ENCODE data around the gene PWWP3B. TPM values are rescaled to one million over a fixed set of nuclear protein-coding genes. Genes with fewer than 3 reads are reported as not detected.
"Not testable (repeated sequence)": the region's sequence is repeated elsewhere in the genome, so short reads cannot be mapped to it uniquely, and the experiment has no call there.

Gene PWWP3B
- total RNA-seq, 1 donor = not detected

DNA sequence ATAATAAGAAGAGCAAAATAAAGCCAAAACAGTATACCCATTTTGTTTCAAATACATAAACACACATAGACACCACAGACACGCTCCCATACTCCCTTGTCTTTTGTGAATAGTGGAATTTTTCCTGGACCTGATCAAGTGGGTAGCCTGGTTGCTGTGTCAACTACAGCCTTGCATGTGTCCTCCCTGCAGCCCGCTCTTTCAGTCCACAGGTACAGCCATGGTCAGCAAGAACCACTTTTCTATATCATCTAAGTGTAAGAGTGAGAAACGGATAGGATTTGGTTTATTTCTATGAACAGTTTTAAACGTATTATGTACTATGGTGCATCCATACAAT is 9.8 kb downstream of the PWWP3B start:
- DNase-seq (ENCODE audit: insufficient read length, low spot score, missing footprints) = no peak
- H3K4me3 ChIP-seq (ENCODE audit: insufficient read depth, low read length) = no peak overlapping the region
- TF ChIP-seq, protein P1, sequence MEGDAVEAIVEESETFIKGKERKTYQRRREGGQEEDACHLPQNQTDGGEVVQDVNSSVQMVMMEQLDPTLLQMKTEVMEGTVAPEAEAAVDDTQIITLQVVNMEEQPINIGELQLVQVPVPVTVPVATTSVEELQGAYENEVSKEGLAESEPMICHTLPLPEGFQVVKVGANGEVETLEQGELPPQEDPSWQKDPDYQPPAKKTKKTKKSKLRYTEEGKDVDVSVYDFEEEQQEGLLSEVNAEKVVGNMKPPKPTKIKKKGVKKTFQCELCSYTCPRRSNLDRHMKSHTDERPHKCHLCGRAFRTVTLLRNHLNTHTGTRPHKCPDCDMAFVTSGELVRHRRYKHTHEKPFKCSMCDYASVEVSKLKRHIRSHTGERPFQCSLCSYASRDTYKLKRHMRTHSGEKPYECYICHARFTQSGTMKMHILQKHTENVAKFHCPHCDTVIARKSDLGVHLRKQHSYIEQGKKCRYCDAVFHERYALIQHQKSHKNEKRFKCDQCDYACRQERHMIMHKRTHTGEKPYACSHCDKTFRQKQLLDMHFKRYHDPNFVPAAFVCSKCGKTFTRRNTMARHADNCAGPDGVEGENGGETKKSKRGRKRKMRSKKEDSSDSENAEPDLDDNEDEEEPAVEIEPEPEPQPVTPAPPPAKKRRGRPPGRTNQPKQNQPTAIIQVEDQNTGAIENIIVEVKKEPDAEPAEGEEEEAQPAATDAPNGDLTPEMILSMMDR (IDR thresholded peaks at IDR 0.05; ENCODE audit: extremely low read depth, low read depth, low read length) = no peak
- H4K20me1 ChIP-seq (ENCODE audit: insufficient read depth, low read length) = no peaks in the 10 kb centered on the region
- peaks cover 2% of the 10 kb centered on the region for H3K27me3 ChIP-seq (ENCODE audit: insufficient read depth, low read length)
- no peak overlapping the region for H3K27ac ChIP-seq (ENCODE audit: low read depth, low read length)
- no peaks in the 10 kb centered on the region for H3K79me2 ChIP-seq (ENCODE audit: insufficient read depth, low read length)
- H3K36me3 ChIP-seq (ENCODE audit: insufficient read depth, low read length) = no peaks in the 10 kb centered on the region
- no peak overlapping the region for H3K4me2 ChIP-seq (ENCODE audit: insufficient read depth, low read length)
- H3K9me3 ChIP-seq (ENCODE audit: low read depth, low read length) = no peaks in the 10 kb centered on the region
- H2AFZ ChIP-seq (ENCODE audit: low read length) = no peak overlapping the region
- no peaks in the 10 kb centered on the region for H3K4me1 ChIP-seq (ENCODE audit: insufficient read depth, low read length)

- H3K79me2 ChIP-seq (ENCODE audit: insufficient read depth, low read length) = no peaks in the 10 kb centered on the region
- no peak overlapping the region for H3K4me3 ChIP-seq (ENCODE audit: insufficient read depth, low read length)
- DNase-seq (ENCODE audit: insufficient read length, low spot score, missing footprints) = no peak
- H3K4me2 ChIP-seq (ENCODE audit: insufficient read depth, low read length) = no peak overlapping the region
- no peaks in the 10 kb centered on the region for H4K20me1 ChIP-seq (ENCODE audit: insufficient read depth, low read length)
- TF ChIP-seq, protein P1 (IDR thresholded peaks at IDR 0.05; ENCODE audit: extremely low read depth, low read depth, low read length) = no peak
- H3K9me3 ChIP-seq (ENCODE audit: low read depth, low read length) = no peaks in the 10 kb centered on the region
- H3K4me1 ChIP-seq (ENCODE audit: insufficient read depth, low read length) = no peaks in the 10 kb centered on the region
- peaks cover 2% of the 10 kb centered on the region for H3K27me3 ChIP-seq (ENCODE audit: insufficient read depth, low read length)
- no peaks in the 10 kb centered on the region for H3K36me3 ChIP-seq (ENCODE audit: insufficient read depth, low read length)
- no peak overlapping the region for H2AFZ ChIP-seq (ENCODE audit: low read length)
- no peak overlapping the region for H3K27ac ChIP-seq (ENCODE audit: low read depth, low read length)
These were observed 10.7 kb downstream of the PWWP3B start for GRCh38 chrX:106178826-106179225.

- H3K4me2 ChIP-seq (ENCODE audit: insufficient read depth, low read length); H2AFZ ChIP-seq (ENCODE audit: low read length); H3K9me3 ChIP-seq (ENCODE audit: low read depth, low read length); H3K27me3 ChIP-seq (ENCODE audit: insufficient read depth, low read length); H3K36me3 ChIP-seq (ENCODE audit: insufficient read depth, low read length); H3K4me3 ChIP-seq (ENCODE audit: insufficient read depth, low read length); H3K79me2 ChIP-seq (ENCODE audit: insufficient read depth, low read length); H3K4me1 ChIP-seq (ENCODE audit: insufficient read depth, low read length); H4K20me1 ChIP-seq (ENCODE audit: insufficient read depth, low read length); DNase-seq (ENCODE audit: insufficient read length, low spot score, missing footprints); H3K27ac ChIP-seq (ENCODE audit: low read depth, low read length): not testable (repeated sequence)
These were observed 15.6 kb downstream of the PWWP3B start for GRCh38 chrX:106183685-106184084.

GRCh38 chrX:106201502-106202178 is 33.5 kb downstream of the PWWP3B start:
- TF ChIP-seq, protein P1 (IDR thresholded peaks at IDR 0.05; ENCODE audit: extremely low read depth, low read depth, low read length) = no peak
- Histone ChIP-seq H3K4me1 (ENCODE audit: insufficient read depth, low read length) (no peaks in the 10 kb centered on the region), H3K36me3 (ENCODE audit: insufficient read depth, low read length) (no peaks in the 10 kb centered on the region), H3K4me3 (ENCODE audit: insufficient read depth, low read length) (no peak overlapping the region), H3K79me2 (ENCODE audit: insufficient read depth, low read length) (no peaks in the 10 kb centered on the region), H3K9me3 (ENCODE audit: low read depth, low read length) (no peaks in the 10 kb centered on the region), H4K20me1 (ENCODE audit: insufficient read depth, low read length) (no peaks in the 10 kb centered on the region), H3K27ac (ENCODE audit: low read depth, low read length) (no peak overlapping the region), H2AFZ (ENCODE audit: low read length) (no peak overlapping the region), H3K27me3 (ENCODE audit: insufficient read depth, low read length) (peaks cover 6% of the 10 kb centered on the region), H3K4me2 (ENCODE audit: insufficient read depth, low read length) (no peak overlapping the region)
- DNase-seq (ENCODE audit: insufficient read length, low spot score, missing footprints) = no peak
